ENCODE data around the gene TMEM151A.

The TMEM151A gene

GRCh38 chr11:66321606-66322005, 29.9 kb downstream of the TMEM151A start:
- H4K20me1 ChIP-seq (ENCODE audit: insufficient read depth, low read length, poor library complexity, severe bottlenecking) = no peaks in the 10 kb centered on the region
- no peaks in the 10 kb centered on the region for H3K27me3 ChIP-seq (ENCODE audit: insufficient read depth, low read length, poor library complexity, severe bottlenecking)
- H3K79me2 ChIP-seq (ENCODE audit: insufficient read depth, low read length) = no peaks in the 10 kb centered on the region
- TF ChIP-seq CTCF (conservative IDR thresholded peaks at IDR 0.05; ENCODE audit: low read length) (no peak), EZH2phosphoT487 (IDR thresholded peaks at IDR 0.05; ENCODE audit: borderline replicate concordance) (no peak)
- H3K9me3 ChIP-seq (ENCODE audit: insufficient read depth, low read depth, low read length) = no peaks in the 10 kb centered on the region
- H3F3A ChIP-seq (ENCODE audit: low read depth) = no peaks in the 10 kb centered on the region
- no peaks in the 10 kb centered on the region for H3K36me3 ChIP-seq (ENCODE audit: insufficient read depth, low read length)
- H3K9ac ChIP-seq (ENCODE audit: low read depth, low read length, poor library complexity, severe bottlenecking) = no peak overlapping the region
- no peaks in the 10 kb centered on the region for H3K9me2 ChIP-seq (replicated peaks; ENCODE audit: low read depth, low read length)
- H3K4me3 ChIP-seq (ENCODE audit: low read length, poor library complexity, severe bottlenecking) = no peak overlapping the region
- H3K4me1 ChIP-seq (ENCODE audit: insufficient read depth, low read length, poor library complexity, severe bottlenecking) = peaks cover 41% of the 10 kb centered on the region
- no peak overlapping the region for H2AFZ ChIP-seq (ENCODE audit: low read length)
- no peak overlapping the region for H3K4me2 ChIP-seq (ENCODE audit: low read depth, low read length, poor library complexity, severe bottlenecking)

GRCh38 chr11:66322732-66323427, 31.2 kb downstream of the TMEM151A start:
- H3K4me2 ChIP-seq (ENCODE audit: low read depth, low read length, poor library complexity, severe bottlenecking) = no peak overlapping the region
- peaks cover 39% of the 10 kb centered on the region for H3K4me1 ChIP-seq (ENCODE audit: insufficient read depth, low read length, poor library complexity, severe bottlenecking)
- H3K27me3 ChIP-seq (ENCODE audit: insufficient read depth, low read length, poor library complexity, severe bottlenecking) = no peaks in the 10 kb centered on the region
- no peaks in the 10 kb centered on the region for H3K79me2 ChIP-seq (ENCODE audit: insufficient read depth, low read length)
- no peaks in the 10 kb centered on the region for H3K36me3 ChIP-seq (ENCODE audit: insufficient read depth, low read length)
- no peak overlapping the region for H3K9ac ChIP-seq (ENCODE audit: low read depth, low read length, poor library complexity, severe bottlenecking)
- no peaks in the 10 kb centered on the region for H3F3A ChIP-seq (ENCODE audit: low read depth)
- H3K4me3 ChIP-seq (ENCODE audit: low read length, poor library complexity, severe bottlenecking) = no peak overlapping the region
- H3K9me2 ChIP-seq (replicated peaks; ENCODE audit: low read depth, low read length) = no peaks in the 10 kb centered on the region
- H4K20me1 ChIP-seq (ENCODE audit: insufficient read depth, low read length, poor library complexity, severe bottlenecking) = no peaks in the 10 kb centered on the region
- H2AFZ ChIP-seq (ENCODE audit: low read length) = 0 out of 2 replicates have a peak overlapping the region, but pooled peaks have one; percentile 63
- no peaks in the 10 kb centered on the region for H3K9me3 ChIP-seq (ENCODE audit: insufficient read depth, low read depth, low read length)
- TF ChIP-seq CTCF (conservative IDR thresholded peaks at IDR 0.05; ENCODE audit: low read length) = no peak
- TF ChIP-seq EZH2phosphoT487 (IDR thresholded peaks at IDR 0.05; ENCODE audit: borderline replicate concordance) = no peak

GRCh38 chr11:66323684-66324083, 32.0 kb downstream of the TMEM151A start:
- Histone ChIP-seq H3K9me3 (ENCODE audit: insufficient read depth, low read depth, low read length) (no peaks in the 10 kb centered on the region), H3K79me2 (ENCODE audit: insufficient read depth, low read length) (no peaks in the 10 kb centered on the region), H3K4me2 (ENCODE audit: low read depth, low read length, poor library complexity, severe bottlenecking) (no peak overlapping the region), H3K4me1 (ENCODE audit: insufficient read depth, low read length, poor library complexity, severe bottlenecking) (peaks cover 37% of the 10 kb centered on the region), H3K9me2 (replicated peaks; ENCODE audit: low read depth, low read length) (no peaks in the 10 kb centered on the region), H3F3A (ENCODE audit: low read depth) (no peaks in the 10 kb centered on the region), H2AFZ (ENCODE audit: low read length) (no peak overlapping the region), H4K20me1 (ENCODE audit: insufficient read depth, low read length, poor library complexity, severe bottlenecking) (no peaks in the 10 kb centered on the region), H3K9ac (ENCODE audit: low read depth, low read length, poor library complexity, severe bottlenecking) (no peak overlapping the region), H3K27me3 (ENCODE audit: insufficient read depth, low read length, poor library complexity, severe bottlenecking) (no peaks in the 10 kb centered on the region), H3K4me3 (ENCODE audit: low read length, poor library complexity, severe bottlenecking) (no peak overlapping the region), H3K36me3 (ENCODE audit: insufficient read depth, low read length) (no peaks in the 10 kb centered on the region)
- TF ChIP-seq EZH2phosphoT487 (IDR thresholded peaks at IDR 0.05; ENCODE audit: borderline replicate concordance) = no peak
- no peak for TF ChIP-seq CTCF (conservative IDR thresholded peaks at IDR 0.05; ENCODE audit: low read length)
